SKM-1 (cell line): ENCODE measurements around the gene COL1A2.

Source experiments
- DNase-seq: peaks from one replicate; lab custom pipeline; 2025; ENCODE audit not compliant: unreplicated experiment; lab: John Stamatoyannopoulos, UW

Gene COL1A2

DNA sequence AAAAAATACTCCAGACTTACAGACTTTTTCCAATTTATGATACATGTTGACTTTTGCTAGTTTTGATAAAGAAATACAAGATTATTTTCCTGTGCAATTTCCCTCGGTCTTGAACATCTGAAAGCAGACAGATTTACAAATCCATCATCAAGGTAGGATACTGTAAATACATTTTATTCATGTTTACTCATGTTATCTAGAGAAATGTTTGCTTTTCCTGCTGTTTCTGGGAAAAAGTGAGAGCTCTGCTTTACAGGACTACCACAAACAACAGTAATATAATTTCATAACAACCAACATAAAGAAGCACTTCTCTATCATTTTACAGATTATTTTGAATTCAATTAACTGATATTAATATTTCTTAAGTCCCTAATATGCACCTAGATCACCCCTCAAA lies 83.2 kb downstream of the COL1A2 start:
- DNase-seq: no peak

DNA sequence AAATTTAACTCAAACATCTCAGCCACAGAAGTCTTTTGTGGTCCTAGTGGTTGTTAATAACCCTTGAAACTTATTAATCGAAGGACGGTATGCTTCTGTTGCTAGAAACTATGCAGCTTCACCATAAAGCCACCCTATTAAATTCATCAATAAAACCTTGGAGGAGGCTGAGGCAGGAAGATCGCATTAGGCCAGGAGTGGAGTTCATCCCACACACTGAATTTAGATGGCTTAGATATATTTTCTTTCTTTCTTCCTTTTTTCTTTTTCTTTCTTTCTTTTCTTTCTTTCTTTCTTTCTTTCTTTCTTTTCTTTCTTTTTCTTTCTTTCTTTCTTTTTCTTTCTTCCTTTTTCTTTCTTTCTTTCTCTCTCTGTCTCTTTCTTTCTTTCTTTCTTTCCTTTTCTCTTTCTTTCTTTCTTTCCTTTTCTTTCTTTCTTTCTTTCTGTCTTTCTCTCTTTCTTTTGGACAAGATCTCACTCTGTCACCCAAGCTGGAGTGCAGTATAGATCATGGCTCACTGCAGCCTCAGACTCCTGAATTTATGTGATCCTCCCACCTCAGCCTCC lies 84.0 kb downstream of the COL1A2 start:
- DNase-seq: no peak
